Measurements from ENCODE around the gene MANSC4.

Gene MANSC4

DNA sequence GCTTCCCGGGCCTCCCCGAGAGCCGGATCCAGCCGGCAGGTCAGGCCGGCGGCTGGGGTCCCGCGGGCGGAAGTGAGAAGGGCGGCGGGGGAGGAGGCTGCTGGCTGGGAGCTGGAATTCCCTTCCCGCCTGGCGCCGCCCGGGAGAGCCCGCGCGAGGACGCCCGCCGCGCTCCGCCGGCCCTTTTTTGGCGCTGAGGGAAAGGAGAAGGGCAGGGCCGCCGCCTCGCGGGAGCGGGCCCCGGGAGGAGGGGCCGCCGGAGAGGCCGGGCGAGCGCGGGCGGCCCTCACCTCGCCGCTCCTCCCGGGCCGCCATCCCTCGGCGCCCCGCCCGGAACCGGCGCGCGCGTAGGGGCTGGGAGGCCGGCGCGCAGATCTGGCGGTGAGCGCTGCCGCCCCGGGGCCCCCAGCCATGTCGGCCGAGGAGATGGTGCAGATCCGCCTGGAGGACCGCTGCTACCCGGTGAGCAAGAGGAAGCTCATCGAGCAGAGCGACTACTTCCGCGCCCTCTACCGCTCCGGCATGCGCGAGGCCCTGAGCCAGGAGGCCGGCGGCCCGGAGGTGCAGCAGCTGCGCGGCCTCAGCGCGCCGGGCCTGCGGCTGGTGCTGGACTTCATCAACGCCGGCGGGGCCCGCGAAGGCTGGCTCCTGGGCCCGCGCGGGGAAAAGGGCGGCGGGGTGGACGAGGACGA, at the start of gene MANSC4, which contains the start of gene KLHL42:
MANSC4 (minus strand) TSS at position 317 of the 692 bp plus-strand sequence. CDS start 8,960 bp downstream, outside the sequence.
KLHL42 (plus strand) TSS at position 314 of the 692 bp plus-strand sequence; CDS start at position 412, 98 bp downstream.
- DNase-seq = peak; percentile 71

- DNase-seq = no peak
Observed at GRCh38 chr12:27828196-27828595, 48.2 kb upstream of the MANSC4 start.

DNA sequence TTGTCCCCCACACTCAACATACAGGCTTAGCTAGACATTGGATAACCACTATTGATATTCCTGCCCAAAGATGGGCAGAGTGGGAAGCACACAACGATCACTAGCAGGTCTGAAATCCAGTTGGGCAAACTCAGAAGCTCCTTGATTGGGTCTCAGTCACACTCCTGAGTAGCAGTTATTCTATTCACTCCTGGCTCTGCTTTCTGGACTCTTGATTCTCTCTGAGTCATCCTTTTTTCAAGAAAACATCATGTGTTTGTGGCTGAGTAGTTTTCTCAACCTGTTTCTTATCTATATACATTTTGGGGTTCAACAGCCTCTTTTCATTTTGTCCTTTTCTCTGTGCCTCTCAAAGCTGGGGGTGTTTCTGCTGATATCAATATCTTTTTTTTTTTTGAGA, 46.0 kb upstream of the MANSC4 start:
- DNase-seq = no peak

GRCh38 chr12:27824126-27824842, 44.2 kb upstream of the MANSC4 start:
- no peak for DNase-seq

DNA sequence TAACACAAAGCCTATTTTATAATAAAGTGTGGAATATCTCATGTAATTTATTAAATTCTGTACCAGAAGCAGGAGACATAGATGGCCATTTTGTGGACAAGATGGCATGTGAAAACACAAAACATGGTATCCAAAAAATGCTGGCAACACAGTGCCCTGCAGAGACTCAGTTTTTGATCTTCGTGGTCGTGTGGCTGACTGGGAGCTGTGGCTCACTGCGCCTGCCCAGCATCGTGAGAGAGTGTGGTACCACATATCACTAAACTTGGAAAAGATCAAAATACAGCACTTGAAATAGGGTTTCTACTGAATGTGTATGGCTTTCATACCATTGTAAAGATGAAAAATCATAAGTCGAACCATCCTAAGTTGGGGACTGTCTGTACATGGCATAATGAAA, 43.0 kb upstream of the MANSC4 start:
- DNase-seq = no peak

- peak; percentile 6 for DNase-seq
Observed at GRCh38 chr12:27822076-27822712, 42.2 kb upstream of the MANSC4 start.

DNA sequence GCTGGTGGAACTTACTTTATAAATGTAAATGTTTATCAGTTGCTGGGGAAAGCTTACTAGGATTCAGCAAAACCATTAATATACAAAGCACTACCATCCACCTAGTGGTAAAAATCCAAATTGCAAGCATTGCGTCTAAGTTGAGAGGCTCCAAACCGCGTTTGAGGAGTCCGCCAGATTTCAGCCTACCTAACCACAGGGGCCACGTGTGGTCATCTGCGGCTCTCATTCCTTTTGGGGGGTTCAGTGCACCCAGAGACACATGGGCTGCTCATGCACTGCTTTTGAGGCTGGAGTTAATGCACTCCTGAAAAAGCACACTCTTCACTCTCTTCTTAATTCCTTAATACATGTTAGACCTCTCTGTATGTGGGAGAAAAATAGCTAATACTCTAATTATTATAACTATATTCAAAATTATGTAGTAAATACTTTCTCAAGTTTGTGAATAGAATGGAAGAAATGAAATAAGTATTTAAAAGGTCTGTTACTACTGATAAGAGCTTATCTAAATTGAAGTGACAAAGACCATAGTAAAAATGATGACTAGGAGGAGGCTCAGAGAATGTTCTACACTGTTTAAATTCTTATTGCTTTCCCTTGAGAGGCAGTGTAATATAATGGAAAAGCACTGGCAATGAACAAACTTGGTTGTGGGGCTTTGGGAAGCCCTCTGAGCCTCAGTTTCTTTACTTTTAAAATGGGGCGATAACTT, 41.4 kb upstream of the MANSC4 start:
- DNase-seq = peak; percentile 82

GRCh38 chr12:27820564-27820963, 40.5 kb upstream of the MANSC4 start:
- no peak for DNase-seq

DNA sequence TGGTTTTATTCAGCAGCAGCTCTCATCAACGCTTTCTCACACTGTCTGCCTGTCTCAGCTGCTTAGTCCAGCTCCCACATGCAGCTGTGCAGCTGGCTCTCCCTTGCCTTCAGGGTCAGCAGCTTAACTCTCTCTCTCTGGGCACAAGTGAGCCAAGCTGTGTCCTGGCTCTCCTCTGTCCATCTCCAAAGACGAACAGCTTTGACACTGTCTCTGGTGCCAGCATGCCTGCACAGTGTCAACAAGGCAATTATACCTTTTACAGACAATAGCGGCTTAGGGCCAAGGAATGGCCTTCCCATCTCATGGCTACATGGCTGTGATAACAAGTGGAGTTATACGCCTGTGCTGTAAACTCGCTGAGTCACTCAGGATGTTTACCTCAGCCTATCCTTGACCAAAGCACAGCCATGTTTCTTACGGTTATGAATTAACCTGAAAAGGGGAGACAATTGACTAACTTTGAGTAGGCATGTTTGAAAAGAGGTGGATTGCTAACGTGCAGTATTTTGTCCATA, 38.4 kb upstream of the MANSC4 start:
- DNase-seq = no peak

- DNase-seq = no peak
Observed at GRCh38 chr12:27817766-27818165, 37.7 kb upstream of the MANSC4 start.

GRCh38 chr12:27814851-27815591, 35.0 kb upstream of the MANSC4 start:
- DNase-seq = no peak

GRCh38 chr12:27814411-27814810, 34.4 kb upstream of the MANSC4 start:
- DNase-seq = no peak

DNA sequence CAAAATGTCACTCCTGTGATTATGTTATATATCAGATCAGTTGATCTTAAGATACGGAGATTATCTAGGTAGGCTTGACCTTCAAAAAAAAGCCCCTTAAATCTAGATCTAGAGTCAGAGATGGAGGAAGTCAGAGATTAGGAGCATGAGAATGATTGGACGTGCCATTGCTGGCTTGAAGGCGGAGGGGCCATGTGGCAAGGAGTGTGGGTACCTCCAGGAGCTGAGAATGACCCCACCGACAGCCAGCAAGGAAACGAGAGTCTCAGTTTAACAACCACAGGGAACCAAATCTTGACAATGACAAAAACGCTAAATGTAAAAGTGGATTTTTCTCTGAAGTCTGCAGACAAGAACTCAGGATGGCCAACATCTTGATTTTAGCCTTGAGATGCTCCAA, 32.5 kb upstream of the MANSC4 start:
- no peak for DNase-seq

- DNase-seq = no peak
Observed at GRCh38 chr12:27810756-27811155, 30.7 kb upstream of the MANSC4 start.

DNA sequence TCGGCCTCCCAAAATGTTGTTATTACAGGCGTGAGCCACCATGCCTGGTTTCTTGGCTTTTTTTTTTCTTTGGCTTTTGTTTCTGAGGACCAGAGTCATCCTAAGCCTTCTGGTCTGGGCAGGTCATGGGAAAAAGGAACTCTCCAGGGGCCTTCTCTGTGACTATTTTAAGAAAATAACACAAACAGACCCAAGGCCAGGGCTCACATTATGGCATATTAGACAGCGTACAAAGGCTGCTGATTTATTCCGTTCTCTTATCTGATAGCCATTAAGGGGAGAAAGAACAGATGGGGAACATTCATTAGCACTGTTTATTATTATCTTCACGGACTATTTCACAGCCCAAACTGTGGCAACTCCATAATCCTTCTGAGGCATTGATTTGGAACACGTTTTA, 28.8 kb upstream of the MANSC4 start:
- DNase-seq = no peak

- DNase-seq = no peak
Observed at GRCh38 chr12:27807063-27807703, 27.1 kb upstream of the MANSC4 start.

DNA sequence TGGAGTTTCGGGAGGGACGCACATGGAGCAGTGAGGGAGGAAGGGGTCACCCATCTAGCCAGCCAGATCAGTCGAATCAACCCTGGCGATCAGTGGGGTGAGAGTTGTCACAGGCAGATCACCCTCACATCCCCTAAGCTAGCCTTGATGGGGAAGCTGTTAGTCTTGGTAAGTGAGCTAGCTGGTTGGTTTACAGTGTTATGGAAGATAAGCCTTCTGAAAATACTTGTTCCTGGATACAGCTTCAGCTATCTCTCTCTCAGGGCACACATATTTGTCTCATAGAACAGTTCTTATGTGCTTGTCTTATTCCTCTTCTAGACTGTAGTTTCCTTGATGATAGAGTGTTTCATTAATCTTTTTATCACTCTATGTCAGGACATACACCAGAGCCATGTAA, 26.2 kb upstream of the MANSC4 start:
- no peak for DNase-seq

- DNase-seq = no peak
Observed at GRCh38 chr12:27805238-27805637, 25.2 kb upstream of the MANSC4 start.

DNA sequence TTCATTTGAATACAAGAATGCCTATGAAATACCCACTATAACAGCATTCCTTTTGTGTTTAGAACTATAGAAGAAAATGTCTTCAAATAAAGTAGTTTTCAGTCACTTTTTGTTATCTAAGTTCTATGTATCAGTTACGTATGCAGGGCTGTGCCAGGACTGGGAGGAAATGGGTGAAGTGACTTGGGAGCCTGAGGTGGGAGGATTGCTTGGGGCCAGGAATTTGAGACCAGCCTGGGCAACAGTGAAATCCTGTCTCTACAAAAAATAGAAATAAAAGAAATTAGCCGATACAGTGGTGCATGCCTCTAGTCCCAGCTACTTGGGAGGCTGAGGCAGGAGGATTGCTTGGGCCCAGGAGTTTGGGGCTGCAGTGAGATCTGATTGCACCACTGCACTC, 22.9 kb upstream of the MANSC4 start:
- no peak for DNase-seq

GRCh38 chr12:27802511-27802910, 22.5 kb upstream of the MANSC4 start:
- DNase-seq = no peak

DNA sequence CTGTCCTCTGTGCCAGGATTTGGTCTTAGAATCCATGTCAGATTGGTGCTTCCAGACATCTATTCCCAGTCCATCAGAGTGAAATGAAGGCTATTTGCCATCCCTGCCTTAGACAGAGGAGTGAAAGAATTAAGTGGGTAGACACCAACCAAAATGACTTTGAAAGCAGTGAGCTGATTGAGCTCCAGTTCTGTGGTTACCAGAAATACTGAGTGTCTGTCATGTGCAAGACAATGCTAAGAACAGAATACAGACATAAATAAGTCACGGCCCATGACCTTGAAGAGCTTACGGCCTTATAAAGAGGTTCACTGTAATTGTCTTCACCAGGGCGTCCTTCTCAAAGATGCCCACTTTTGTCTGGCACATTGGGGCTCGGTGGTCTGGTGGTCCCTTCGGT, 21.6 kb upstream of the MANSC4 start:
- DNase-seq = no peak

DNA sequence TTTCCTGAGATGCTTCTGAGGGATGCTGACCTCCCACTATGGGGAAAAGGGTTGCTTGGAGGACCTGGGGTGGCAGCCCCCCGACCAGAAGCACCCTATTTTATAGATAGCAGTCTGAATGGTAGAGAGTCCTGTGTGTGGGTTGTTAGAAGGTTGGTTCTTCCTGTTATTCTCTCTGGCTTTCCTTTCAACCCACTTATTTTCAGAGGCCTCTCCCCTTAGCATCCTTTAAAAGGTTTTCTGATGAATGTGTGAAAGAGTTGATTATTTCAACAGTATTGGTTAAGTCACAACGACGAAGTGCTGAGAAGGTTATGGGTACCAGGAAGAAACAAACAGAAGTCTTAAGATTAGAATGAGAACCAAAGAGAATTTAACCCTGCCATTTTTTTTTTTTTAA, 20.8 kb upstream of the MANSC4 start:
- no peak for DNase-seq
